Stimulated activated CD8-positive, alpha-beta memory T cell treated with anti-CD3 and anti-CD28 coated beads, Interleukin-7, amount 100 ng/mL, for 1 hour (primary cell): ENCODE results near the gene KLRC1.
"Not testable (repeated sequence)": the region's sequence is repeated elsewhere in the genome, so short reads cannot be mapped to it uniquely, and the experiment has no call there.

Source experiments
- DNase-seq, 2 donors: peaks; one replicate each; pipeline ENCODE4 v3.0.0-alpha.2; 2020; ENCODE audit warnings: low read depth in 2 of 2

KLRC1 gene

GRCh38 chr12:10453156-10453555, at the start of gene KLRC1:
KLRC1 (minus strand) TSS chr12:10453377; CDS start chr12:10451156, 2,221 bp downstream.
- no peak for DNase-seq

- DNase-seq, result no peak
Observed at GRCh38 chr12:10501030-10501429, 47.9 kb upstream of the KLRC1 start.

DNA sequence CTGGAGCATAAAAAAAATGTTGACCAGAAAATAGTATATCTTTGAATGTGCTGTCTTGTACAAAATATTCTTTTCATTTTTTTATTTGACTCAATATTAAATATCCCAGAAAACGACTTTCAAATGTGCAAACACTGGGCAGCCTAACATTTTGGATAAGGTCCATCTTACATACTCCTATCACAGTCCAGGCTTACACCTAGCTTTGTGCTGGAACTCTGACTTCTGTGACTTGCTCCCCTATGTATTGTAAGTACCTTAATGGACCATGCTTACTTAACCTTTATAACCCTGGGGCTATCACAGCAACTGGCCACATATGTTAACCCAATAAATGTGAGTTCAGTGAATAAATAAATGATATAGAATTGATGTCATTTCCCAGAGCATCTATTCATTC, 44.9 kb upstream of the KLRC1 start:
- no peak for DNase-seq

DNA sequence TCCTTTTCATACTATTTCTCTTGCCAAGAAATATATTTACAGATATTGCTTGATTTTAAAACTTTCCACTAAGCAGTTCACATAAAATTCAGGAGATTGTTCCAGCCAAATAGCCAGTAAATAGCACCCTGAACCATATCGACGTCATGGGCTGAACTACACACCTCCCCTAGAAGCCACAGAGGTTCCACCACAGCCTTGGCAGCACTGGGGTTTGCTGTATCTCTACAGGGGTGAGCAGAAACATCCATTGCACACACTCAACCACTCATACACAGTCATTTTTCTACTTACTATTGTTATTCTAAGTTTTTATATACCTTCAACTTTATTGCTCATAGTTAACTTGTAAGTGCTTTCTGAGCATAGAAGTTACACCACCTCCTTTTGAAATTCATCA, 44.4 kb upstream of the KLRC1 start:
- DNase-seq, result peak; percentile 36 to 49

- no peak for DNase-seq
Observed at GRCh38 chr12:10491766-10492165, 38.6 kb upstream of the KLRC1 start.

- DNase-seq, result not testable (repeated sequence)
Observed at GRCh38 chr12:10487328-10487727, 34.2 kb upstream of the KLRC1 start.

DNA sequence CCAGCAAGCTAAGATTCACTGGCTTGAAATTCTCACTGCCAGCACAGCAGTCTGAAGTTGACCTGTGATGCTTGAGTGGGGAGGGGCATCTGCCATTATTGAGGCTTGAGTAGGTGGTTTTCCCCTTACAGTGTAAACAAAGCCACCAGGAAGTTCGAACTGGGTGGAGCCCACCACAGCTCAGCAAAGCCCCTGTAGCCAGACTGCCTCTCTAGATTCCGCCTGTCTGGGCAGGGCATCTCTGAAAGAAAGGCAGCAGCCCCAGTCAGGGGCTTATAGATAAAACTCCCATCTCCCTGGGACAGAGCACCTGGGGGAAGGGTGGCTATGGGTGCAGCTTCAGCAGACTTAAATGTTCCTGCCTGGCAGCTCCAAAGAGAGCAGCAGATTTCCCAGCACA, 28.7 kb upstream of the KLRC1 start:
- DNase-seq, result not testable (repeated sequence)

- DNase-seq, result not testable (repeated sequence)
Observed at GRCh38 chr12:10472808-10473207, 19.6 kb upstream of the KLRC1 start.

DNA sequence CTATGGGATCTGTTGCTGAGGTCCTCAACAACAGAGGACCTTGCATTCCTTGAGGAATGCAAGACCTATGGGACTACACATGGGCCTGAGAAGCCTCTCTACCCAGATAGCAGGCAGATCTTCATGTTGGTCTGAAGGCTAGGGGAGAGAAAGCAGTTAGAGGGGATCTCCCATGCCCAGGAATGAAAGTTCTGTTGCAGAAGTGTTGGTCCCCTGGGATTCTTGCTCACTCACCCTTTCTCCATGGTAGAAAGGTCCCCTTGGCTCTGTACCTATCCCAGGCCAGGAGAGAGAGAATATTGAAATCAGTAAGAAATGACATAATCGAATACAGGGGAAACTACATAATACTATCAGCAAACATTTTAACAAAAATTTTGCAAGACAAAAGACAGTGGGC, 16.5 kb upstream of the KLRC1 start:
- DNase-seq, result no peak

DNA sequence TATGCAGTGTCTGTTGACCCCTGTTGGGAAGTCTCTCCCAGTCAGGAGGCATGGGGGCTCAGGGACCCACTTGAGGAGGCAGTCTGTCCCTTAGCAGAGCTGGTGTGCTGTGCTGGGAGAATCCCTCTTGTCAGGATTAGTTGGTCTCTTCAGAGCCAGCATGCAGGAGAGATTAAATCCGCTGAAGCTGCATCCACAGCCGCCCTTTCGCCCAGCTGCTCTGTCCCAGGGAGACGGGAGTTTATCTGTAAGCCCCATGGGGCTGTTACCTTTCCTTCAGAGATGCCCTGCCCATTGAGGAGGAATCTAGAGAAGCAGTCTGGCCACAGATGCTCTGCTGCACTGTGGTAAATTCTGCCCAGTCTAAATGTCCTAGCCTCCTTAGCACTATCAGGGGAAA, 13.1 kb upstream of the KLRC1 start:
- no peak for DNase-seq

GRCh38 chr12:10457760-10458159, 4.6 kb upstream of the KLRC1 start:
- no peak for DNase-seq

DNA sequence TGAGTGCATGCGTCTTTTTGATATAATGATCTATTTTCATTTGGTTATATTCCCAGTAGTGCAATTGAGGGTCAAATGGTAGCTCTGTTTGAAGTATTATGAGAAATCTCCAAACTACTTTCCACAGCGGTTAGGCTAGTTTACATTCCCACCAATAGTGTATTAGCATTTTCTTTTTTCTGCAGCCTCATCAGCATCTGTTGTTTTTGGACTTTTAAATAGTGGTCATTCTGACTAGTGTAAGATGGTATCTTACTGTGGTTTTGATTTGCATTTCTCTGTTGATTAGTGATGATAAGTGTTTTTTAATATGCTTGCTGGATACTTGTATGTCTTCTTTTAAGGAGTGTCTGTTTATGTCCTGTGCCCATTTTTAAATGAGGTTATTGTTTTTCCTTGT, 3.7 kb upstream of the KLRC1 start:
- DNase-seq, result no peak

DNA sequence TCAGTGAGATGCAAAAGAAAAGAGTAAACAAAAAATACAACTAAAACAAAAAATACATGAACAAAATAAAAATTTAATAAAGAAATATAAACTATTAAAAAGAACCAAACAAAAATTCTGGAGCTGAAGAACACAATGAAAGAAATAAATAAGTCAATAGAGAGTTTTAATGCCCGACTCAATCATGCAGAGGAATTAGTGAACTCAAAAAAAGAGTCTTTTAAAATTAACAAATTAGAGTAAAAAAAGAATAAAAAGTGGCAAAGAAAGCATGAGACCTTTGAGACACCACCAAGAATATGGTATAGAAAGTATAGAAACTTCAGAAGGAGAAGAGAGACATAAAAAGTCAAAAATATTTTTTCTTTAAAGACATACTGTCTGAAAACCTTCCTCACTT, 2.6 kb upstream of the KLRC1 start:
- no peak for DNase-seq

DNA sequence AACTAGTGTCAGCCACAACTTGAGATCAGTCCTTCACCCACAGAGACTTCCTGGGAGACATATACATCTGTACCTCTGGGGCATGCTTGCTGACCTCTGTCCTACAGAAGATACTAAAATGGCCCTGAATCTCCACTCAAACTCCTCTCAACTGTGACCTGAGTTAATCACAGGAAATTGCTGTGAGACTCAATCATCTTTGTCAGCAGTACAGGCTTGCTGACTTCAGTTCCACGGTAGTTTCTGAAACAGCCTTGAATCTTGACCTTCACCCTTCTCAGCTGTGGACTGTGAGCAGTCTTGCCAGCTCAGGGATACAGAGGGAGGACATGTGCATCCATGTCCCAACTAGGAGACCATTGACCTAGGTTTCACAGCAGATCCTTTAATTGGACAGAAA, 1.4 kb upstream of the KLRC1 start:
- DNase-seq, result no peak

GRCh38 chr12:10448236-10448635, 4.9 kb downstream of the KLRC1 start:
- DNase-seq, result no peak

DNA sequence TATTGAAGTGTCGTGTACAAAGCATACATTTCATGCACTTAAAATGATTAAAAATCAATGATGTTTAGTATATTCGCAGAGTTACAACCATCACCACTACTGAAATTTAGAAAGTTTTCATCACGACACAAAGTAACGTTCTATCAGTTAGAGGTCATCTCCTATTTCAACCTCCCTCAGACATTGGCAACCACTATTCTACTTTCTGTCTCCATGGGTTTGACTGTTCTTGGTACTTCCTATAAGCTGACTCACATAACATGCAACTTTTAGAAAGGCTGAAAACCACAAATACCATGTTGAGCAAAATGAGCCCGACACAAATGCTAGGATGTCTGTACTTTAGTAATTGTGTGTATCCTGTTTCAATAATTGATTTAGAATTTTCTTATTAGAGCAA, 7.1 kb downstream of the KLRC1 start:
- not testable (repeated sequence) for DNase-seq

DNA sequence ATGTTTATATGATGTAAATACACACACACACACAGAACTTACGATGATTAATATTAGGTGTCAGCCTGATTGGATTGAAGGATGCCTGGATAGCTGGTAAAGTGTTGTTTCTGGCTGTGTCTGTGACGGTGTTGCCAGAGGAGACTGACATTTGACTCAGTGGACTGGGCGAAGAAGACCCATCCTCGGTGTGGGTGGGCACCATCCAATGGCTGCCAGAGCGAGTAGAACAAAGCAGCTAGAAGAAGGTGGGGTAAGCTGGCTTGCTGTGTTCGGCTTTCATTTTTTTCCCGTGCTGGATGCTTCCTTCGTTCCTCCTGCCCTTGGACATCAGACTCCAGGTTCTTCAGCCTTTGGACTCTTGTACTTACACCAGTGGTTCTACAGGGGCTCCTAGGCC, 12.0 kb downstream of the KLRC1 start:
- not testable (repeated sequence) for DNase-seq

GRCh38 chr12:10439608-10440274, 13.4 kb downstream of the KLRC1 start:
- DNase-seq, result not testable (repeated sequence)

- DNase-seq, result not testable (repeated sequence)
Observed at GRCh38 chr12:10437601-10438000, 15.6 kb downstream of the KLRC1 start.

DNA sequence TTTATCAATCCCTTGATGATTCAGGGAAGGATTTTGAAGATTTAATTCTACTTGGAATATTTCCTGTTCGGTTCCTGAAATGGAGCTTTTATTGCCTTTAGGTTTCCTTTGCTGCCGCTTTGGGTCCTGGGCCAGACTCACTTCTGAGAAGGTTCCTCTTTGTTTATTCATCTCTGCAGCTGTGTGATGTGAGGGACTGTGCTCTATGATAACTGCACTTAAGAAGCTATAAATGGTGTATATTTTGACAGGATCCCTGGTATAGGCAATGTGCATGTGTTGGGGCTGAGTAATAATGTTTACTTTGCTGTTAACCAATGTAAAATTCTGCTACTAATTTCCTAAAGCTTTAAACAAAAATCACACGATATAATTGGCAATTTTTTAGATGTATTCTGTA, 17.4 kb downstream of the KLRC1 start, which contains the start of gene KLRC2:
KLRC2 (minus strand) TSS at position 195 of the 400 bp plus-strand sequence; CDS start at position 171, 24 bp downstream.
- DNase-seq, result not testable (repeated sequence)

GRCh38 chr12:10430623-10431022, 22.6 kb downstream of the KLRC1 start:
- DNase-seq, result not testable (repeated sequence)

GRCh38 chr12:10425938-10426337, 27.2 kb downstream of the KLRC1 start:
- not testable (repeated sequence) for DNase-seq

DNA sequence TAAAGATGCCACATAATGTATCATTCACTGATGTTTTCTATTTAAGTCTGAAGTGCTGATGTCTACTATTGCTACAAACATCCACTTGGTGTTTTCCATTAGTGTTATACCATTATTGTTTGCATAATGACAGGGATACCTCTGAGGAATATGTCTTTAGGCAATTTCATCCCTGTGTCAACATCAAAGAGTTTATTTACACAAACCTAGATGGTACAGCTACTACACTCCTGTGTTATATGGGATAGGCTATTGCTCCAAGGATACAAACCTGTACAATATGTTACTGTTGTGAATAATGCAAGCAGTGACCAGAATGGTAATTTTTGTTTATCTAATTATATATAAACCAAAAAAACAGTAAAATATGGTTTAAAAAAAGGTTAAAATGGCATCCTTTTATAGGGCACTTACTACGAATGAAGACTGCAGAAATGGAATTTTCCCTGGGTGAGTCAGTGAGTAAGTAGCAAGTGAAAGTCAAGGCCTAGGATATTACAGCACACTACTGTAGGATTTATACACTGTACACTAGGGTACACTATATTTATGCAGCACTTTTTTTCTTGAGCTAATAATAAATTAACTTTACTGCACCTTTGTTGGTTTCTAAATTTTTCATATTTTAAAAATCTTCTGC, 28.8 kb downstream of the KLRC1 start:
- not testable (repeated sequence) for DNase-seq
